Activated CD4-positive, alpha-beta T cell treated with anti-CD3 and anti-CD28 coated beads for 36 hours (primary cell): ENCODE results near the gene PPIP5K2. TPM values are rescaled to one million over a fixed set of nuclear protein-coding genes. Genes with fewer than 3 reads are reported as not detected.

Experiments
- ATAC-seq: fragments of 200-7000 bp; cut with Tn5 transposase; one replicate; pipeline ENCODE4 v1.10.0; 2021; ENCODE audit warnings: mild to moderate bottlenecking, moderate library complexity
- CTCF ChIA-PET: fragments of 350-600 bp; sonication (Branson Sonifier 250); formaldehyde crosslinking; loops from one replicate; lab custom pipeline; 2021; ENCODE audit warnings: antibody characterized with exemption; lab: Charles Lee
- POLR2A ChIA-PET: fragments of 350-600 bp; sonication (Branson Sonifier 250); formaldehyde crosslinking; loops from one replicate; lab custom pipeline; 2021; ENCODE audit warnings: antibody characterized with exemption, inconsistent platforms; lab: Charles Lee
- DNase-seq: peaks from one replicate; pipeline ENCODE4 v3.0.0-alpha.2; 2020
- H3K27ac Mint-ChIP-seq: one replicate; pipeline ENCODE4 v1.8.0; 2021; ENCODE audit warnings: mixed read lengths
- H3K27me3 Mint-ChIP-seq: one replicate; pipeline ENCODE4 v1.8.0; 2021; ENCODE audit warnings: mixed read lengths
- H3K36me3 Mint-ChIP-seq: one replicate; pipeline ENCODE4 v1.8.0; 2021; ENCODE audit warnings: low read depth, mixed read lengths
- H3K4me1 Mint-ChIP-seq: one replicate; pipeline ENCODE4 v1.8.0; 2021; ENCODE audit warnings: mixed read lengths
- H3K4me3 Mint-ChIP-seq: one replicate; pipeline ENCODE4 v1.8.0; 2021; ENCODE audit warnings: mild to moderate bottlenecking, moderate library complexity, mixed read lengths
- H3K9me3 Mint-ChIP-seq: one replicate; pipeline ENCODE4 v1.8.0; 2021; ENCODE audit warnings: low read depth, mixed read lengths
- intact Hi-C, 2 experiments: fragments of 100-400 bp; cut with DNase I in 1 of 2; cut with micrococcal nuclease in 1 of 2; formaldehyde crosslinking; loops; one replicate each; pipeline versions ENCODE4 v1.14.2 to v1.15.1; 2022 to 2024; cut with DNase I, micrococcal nuclease
- total RNA-seq, 2 experiments: library from RNA; stranded (reverse); gene quantifications; one replicate each; pipeline ENCODE4 v1.2.3, GENCODE V29; 2021

The PPIP5K2 gene
- total RNA-seq, 2 experiments from 2014 or later = 49.5 to 53.4 TPM

GRCh38 chr5:103244398-103244797, 124.3 kb downstream of the PPIP5K2 start:
- H3K36me3 Mint-ChIP-seq = no peaks in the 10 kb centered on the region

DNA sequence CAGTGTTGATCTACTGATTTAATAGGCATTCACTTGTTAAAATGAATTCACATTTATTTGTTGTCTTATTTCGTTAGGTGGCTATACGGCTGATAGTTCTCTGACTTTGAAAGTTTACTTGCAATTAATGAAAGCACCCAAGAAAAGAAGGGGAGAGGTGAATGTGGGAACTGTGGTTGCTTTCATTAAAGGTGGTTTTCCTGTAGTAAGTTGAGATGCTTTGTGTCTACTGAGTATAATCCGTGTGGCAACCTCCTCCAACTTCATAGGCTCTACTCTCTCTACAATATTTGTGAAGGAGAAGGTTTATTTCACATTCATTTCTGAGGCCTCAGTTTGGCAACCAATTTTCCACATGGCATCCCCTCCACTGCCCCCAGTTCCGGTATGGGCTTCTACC, 125.7 kb downstream of the PPIP5K2 start:
- intact Hi-C loops = no loop called here
- H3K9me3 Mint-ChIP-seq = no peaks in the 10 kb centered on the region
- H3K4me1 Mint-ChIP-seq = peaks cover 8% of the 10 kb centered on the region
- POLR2A ChIA-PET = no interaction called here
- CTCF ChIA-PET = no interaction called here
- peaks cover 35% of the 10 kb centered on the region for H3K27me3 Mint-ChIP-seq
- DNase-seq (no peak), ATAC-seq (no peak)
- no peak overlapping the region for H3K27ac Mint-ChIP-seq
- no peaks in the 10 kb centered on the region for H3K36me3 Mint-ChIP-seq
- no peak overlapping the region for H3K4me3 Mint-ChIP-seq

More at GRCh38 chr5:103244398-103244797, 124.3 kb downstream of the PPIP5K2 start:
- H3K4me1 Mint-ChIP-seq = peaks cover 8% of the 10 kb centered on the region
- intact Hi-C loops = no loop called here
- DNase-seq = no peak
- H3K27me3 Mint-ChIP-seq = peaks cover 34% of the 10 kb centered on the region
- no peak for ATAC-seq
- no peak overlapping the region for H3K4me3 Mint-ChIP-seq
- H3K27ac Mint-ChIP-seq = no peak overlapping the region
- POLR2A ChIA-PET = no interaction called here
- H3K9me3 Mint-ChIP-seq = peaks cover 3% of the 10 kb centered on the region
- CTCF ChIA-PET = no interaction called here

DNA sequence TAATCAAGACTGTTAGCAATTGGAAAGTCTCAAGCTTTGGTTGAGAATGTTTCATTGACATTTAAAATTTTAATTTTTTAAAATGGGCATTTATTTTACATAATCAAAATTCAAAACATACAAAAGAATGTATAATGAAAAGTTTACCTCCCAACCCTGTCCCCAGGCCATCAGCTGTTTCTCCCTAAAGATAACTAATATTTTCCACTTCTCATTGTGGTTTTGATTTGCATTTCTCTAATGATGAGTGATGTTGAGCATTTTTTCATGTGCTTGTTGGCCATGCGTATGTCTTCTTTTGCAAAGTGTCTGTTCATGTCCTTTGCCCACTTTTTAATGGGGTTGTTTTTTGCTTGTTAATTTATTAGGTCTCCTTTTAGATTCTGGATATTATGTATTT, 127.0 kb downstream of the PPIP5K2 start:
- ATAC-seq (no peak), DNase-seq (no peak)
- no peak overlapping the region for H3K4me3 Mint-ChIP-seq
- no peaks in the 10 kb centered on the region for H3K9me3 Mint-ChIP-seq
- intact Hi-C loops = no loop called here
- peaks cover 8% of the 10 kb centered on the region for H3K4me1 Mint-ChIP-seq
- H3K36me3 Mint-ChIP-seq = no peaks in the 10 kb centered on the region
- no peak overlapping the region for H3K27ac Mint-ChIP-seq
- ChIA-PET POLR2A (no interaction called here), CTCF (interaction anchor here (0.9 to 1.4 kb wide), 2 partner anchors 15 to 25 kb away, joined by 4 read pairs; no protein-coding TSS in a partner anchor)
- peaks cover 34% of the 10 kb centered on the region for H3K27me3 Mint-ChIP-seq

GRCh38 chr5:103249068-103249467, 129.0 kb downstream of the PPIP5K2 start:
- CTCF ChIA-PET = no interaction called here
- H3K9me3 Mint-ChIP-seq = no peaks in the 10 kb centered on the region
- no peak overlapping the region for H3K4me3 Mint-ChIP-seq
- POLR2A ChIA-PET = no interaction called here
- H3K27me3 Mint-ChIP-seq = peaks cover 29% of the 10 kb centered on the region
- intact Hi-C loops = no loop called here
- no peaks in the 10 kb centered on the region for H3K36me3 Mint-ChIP-seq
- H3K27ac Mint-ChIP-seq = no peak overlapping the region
- peaks cover 8% of the 10 kb centered on the region for H3K4me1 Mint-ChIP-seq
- no peak for ATAC-seq
- DNase-seq = no peak

GRCh38 chr5:103254921-103255320, 134.8 kb downstream of the PPIP5K2 start:
- POLR2A ChIA-PET = no interaction called here
- Mint-ChIP-seq H3K27me3 (peaks cover 9% of the 10 kb centered on the region), H3K36me3 (no peaks in the 10 kb centered on the region), H3K9me3 (no peaks in the 10 kb centered on the region), H3K27ac (no peak overlapping the region), H3K4me1 (peaks cover 4% of the 10 kb centered on the region), H3K4me3 (no peak overlapping the region)
- DNase-seq (no peak), ATAC-seq (no peak)
- intact Hi-C loops = loop anchor here (5.0 kb wide), 2 partner anchors 307 to 498 kb away; partner anchors contain the start of genes NUDT12 (in 1 of the 2) and PAM (in 1 of the 2)
- CTCF ChIA-PET = interaction anchor here (1.4 kb wide), 1 partner anchor 30 kb away, joined by 4 read pairs; no protein-coding TSS in a partner anchor

DNA sequence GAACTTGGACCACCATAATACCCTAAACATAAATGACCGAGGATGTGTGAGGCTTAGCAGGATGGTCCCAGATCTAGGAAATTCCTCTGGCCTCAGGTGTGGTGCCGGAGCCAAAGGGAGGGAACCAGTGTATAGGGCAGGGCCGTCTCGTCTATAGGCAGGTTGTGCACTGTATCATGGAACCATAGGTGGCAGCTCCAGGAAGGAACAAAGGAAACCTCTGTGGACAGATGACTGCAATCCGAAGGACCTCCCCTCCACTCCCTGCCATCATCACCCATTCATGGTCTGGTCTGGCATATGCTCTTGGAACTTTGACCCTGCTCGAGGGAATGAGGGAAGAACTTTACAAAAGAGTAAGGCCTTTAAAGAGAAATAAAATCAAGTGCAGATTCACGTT, 135.6 kb downstream of the PPIP5K2 start:
- POLR2A ChIA-PET = no interaction called here
- Mint-ChIP-seq H3K4me3 (no peak overlapping the region), H3K27ac (no peak overlapping the region), H3K36me3 (no peaks in the 10 kb centered on the region), H3K9me3 (no peaks in the 10 kb centered on the region), H3K4me1 (peaks cover 9% of the 10 kb centered on the region), H3K27me3 (peaks cover 9% of the 10 kb centered on the region)
- ATAC-seq (no peak), DNase-seq (no peak)
- CTCF ChIA-PET = interaction anchor here (0.6 to 1.6 kb wide), 3 partner anchors 24 to 40 kb away, joined by 3 to 4 read pairs (median 4); no protein-coding TSS in a partner anchor
- intact Hi-C loops = loop anchor here (5.0 kb wide), 2 partner anchors 307 to 498 kb away; partner anchors contain the start of genes NUDT12 (in 1 of the 2) and PAM (in 1 of the 2)

- peaks cover 14% of the 10 kb centered on the region for H3K4me1 Mint-ChIP-seq
- ATAC-seq (no peak), DNase-seq (no peak)
- H3K27ac Mint-ChIP-seq = no peak overlapping the region
- POLR2A ChIA-PET = no interaction called here
- H3K9me3 Mint-ChIP-seq = no peaks in the 10 kb centered on the region
- peaks cover 6% of the 10 kb centered on the region for H3K27me3 Mint-ChIP-seq
- H3K4me3 Mint-ChIP-seq = no peak overlapping the region
- H3K36me3 Mint-ChIP-seq = no peaks in the 10 kb centered on the region
- CTCF ChIA-PET = interaction anchor here (0.6 to 1.6 kb wide), 2 partner anchors 24 to 40 kb away, joined by 3 to 4 read pairs; no protein-coding TSS in a partner anchor
- intact Hi-C loops = loop anchor here (5.0 kb wide), 2 partner anchors 306 to 499 kb away; partner anchors contain the start of genes NUDT12 (in 1 of the 2) and PAM (in 1 of the 2)
These were observed 136.1 kb downstream of the PPIP5K2 start for GRCh38 chr5:103256178-103256577.

GRCh38 chr5:103258368-103258956, 138.4 kb downstream of the PPIP5K2 start, which contains the start of gene MACIR:
MACIR (plus strand) TSS chr5:103258763; CDS start chr5:103275920, 17,157 bp downstream.
- intact Hi-C loops = loop anchor here (1.0 to 5.0 kb wide), 5 partner anchors 138 to 503 kb away; partner anchors contain the start of genes GIN1 (in 2 of the 2), PAM (in 2 of the 2), PPIP5K2 (in 2 of the 2) and NUDT12 (in 1 of the 2)
- POLR2A ChIA-PET = interaction anchor here (1.2 kb wide), 1 partner anchor 138 kb away, joined by 10 read pairs; the partner anchor contains the start of genes GIN1 and PPIP5K2
- H3K4me3 Mint-ChIP-seq = peak within 1 kb of the TSS; percentile 87
- CTCF ChIA-PET = interaction anchor here (0.6 to 2.5 kb wide), 6 partner anchors 10 to 144 kb away, joined by 3 to 7 read pairs (median 4); no protein-coding TSS in a partner anchor
- peak; percentile 94 for ATAC-seq
- no peaks in the 10 kb centered on the region for H3K36me3 Mint-ChIP-seq
- H3K27me3 Mint-ChIP-seq = peaks cover 2% of the 10 kb centered on the region
- DNase-seq = peak; percentile 96
- peaks cover 28% of the 10 kb centered on the region for H3K4me1 Mint-ChIP-seq
- no peaks in the 10 kb centered on the region for H3K9me3 Mint-ChIP-seq
- peak within 1 kb of the TSS; percentile 72 for H3K27ac Mint-ChIP-seq

DNA sequence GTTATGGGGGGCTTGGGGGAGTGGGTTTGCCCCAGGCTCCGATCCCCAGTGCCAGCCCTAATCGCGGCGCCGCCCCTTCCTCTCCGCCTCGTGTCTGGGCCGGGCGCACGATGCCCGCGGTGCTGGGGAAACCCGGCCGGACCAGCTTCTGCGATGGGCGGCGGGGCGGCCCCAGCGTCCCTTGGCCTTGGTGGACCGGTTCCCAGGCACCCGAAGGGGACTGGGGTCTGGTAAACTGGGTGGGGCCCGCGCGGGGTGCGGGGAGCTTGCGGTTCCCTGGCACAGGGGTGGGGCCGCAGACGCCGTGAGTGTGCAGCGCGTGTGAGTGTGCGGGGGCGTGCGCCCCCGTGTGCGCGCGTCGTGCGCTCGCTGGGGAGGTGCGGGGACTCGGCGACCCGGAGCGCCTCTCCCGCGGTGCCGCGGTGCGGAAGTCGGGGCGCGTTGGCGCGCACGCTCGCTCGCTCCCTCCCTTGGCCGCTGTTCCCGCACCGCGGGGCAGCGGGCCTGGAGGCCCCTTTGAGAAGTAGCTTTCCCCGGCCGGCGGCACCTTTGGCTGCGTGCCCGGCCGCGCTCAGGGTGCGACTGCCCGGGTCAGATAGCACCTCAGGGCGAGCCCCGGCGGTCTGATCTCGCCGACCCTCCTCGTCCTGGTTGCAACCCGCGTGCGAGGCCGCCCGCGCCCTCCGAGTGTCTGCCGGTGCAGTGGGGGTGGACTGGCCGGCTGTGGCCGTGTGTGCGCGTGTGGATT, 139.0 kb downstream of the PPIP5K2 start:
- ChIA-PET POLR2A (interaction anchor here (1.2 kb wide), 1 partner anchor 139 kb away, joined by 10 read pairs; the partner anchor contains the start of genes GIN1 and PPIP5K2), CTCF (interaction anchor here (0.6 to 2.5 kb wide), 5 partner anchors 9 to 495 kb away, joined by 3 to 15 read pairs (median 4); no protein-coding TSS in a partner anchor)
- Mint-ChIP-seq H3K36me3 (no peaks in the 10 kb centered on the region), H3K4me3 (peak overlapping the region; percentile 87), H3K27ac (peak overlapping the region; percentile 72), H3K4me1 (peaks cover 28% of the 10 kb centered on the region), H3K27me3 (peaks cover under 1% of the 10 kb centered on the region), H3K9me3 (no peaks in the 10 kb centered on the region)
- intact Hi-C loops = loop anchor here (1.0 to 5.0 kb wide), 5 partner anchors 138 to 504 kb away; partner anchors contain the start of genes GIN1 (in 2 of the 2), PAM (in 2 of the 2), PPIP5K2 (in 2 of the 2) and NUDT12 (in 1 of the 2)
- ATAC-seq (peak; percentile 42), DNase-seq (peak; percentile 77)

DNA sequence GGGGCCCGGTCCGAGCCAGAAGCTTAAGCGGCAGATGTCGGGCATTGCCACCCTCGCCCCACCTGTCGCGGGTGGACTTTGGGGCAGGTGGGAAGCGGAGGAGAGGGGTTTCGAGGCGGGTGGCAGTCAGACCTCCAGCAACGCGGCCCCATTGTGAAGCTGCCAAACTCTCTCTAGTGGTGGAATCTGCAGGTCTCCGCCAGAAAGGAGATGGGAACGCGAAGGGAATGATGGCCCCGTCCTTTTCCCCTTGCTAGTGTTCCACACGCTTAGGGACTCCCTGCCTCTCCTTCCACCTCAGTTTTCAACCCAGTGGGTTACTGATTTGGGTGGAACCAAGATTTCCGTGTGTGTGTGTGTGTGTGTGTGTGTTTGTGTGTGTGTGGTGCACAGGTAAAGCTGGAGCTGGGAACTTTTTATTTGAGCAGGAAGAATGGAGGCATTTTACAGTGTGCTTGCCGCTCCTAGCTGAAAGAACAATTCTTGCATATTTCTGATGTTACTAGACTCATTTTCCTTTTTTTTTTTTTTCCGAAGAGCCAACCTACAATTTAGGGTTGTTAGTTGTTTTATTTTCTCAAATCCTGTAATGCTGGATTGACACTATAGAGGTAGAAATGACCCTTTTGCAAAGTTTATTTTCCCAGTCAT, 139.7 kb downstream of the PPIP5K2 start:
- intact Hi-C loops = loop anchor here (2.0 to 5.0 kb wide), 3 partner anchors 139 to 503 kb away; partner anchors contain the start of genes GIN1 (in 1 of the 2), NUDT12 (in 1 of the 2), PAM (in 1 of the 2) and PPIP5K2 (in 1 of the 2)
- Mint-ChIP-seq H3K4me1 (peaks cover 28% of the 10 kb centered on the region), H3K27me3 (no peaks in the 10 kb centered on the region), H3K27ac (peak overlapping the region; percentile 72), H3K9me3 (no peaks in the 10 kb centered on the region), H3K4me3 (peak overlapping the region; percentile 87), H3K36me3 (no peaks in the 10 kb centered on the region)
- ChIA-PET POLR2A (interaction anchor here (0.6 kb wide), 1 partner anchor 11 kb away, joined by 3 read pairs; no protein-coding TSS in a partner anchor), CTCF (interaction anchor here (0.6 to 2.5 kb wide), 4 partner anchors 8 to 496 kb away, joined by 3 to 15 read pairs (median 4); no protein-coding TSS in a partner anchor)
- ATAC-seq = no peak
- DNase-seq = no peak
